ENCODE data around the gene IGF2.

IGF2 gene

GRCh38 chr11:2169626-2170570 lies 30.7 kb upstream of the IGF2 start:
- DNase-seq (ENCODE audit: extremely low read depth in 1 of 2, low read depth in 1 of 2): no peak

GRCh38 chr11:2169005-2169378 lies 29.8 kb upstream of the IGF2 start:
- no peak for DNase-seq (ENCODE audit: extremely low read depth in 1 of 2, low read depth in 1 of 2)

- DNase-seq (ENCODE audit: extremely low read depth in 1 of 2, low read depth in 1 of 2): no peak
Observed at GRCh38 chr11:2168286-2169004, 29.3 kb upstream of the IGF2 start.

GRCh38 chr11:2167141-2168045 lies 28.2 kb upstream of the IGF2 start:
- DNase-seq (ENCODE audit: extremely low read depth in 1 of 2, low read depth in 1 of 2): no peak

GRCh38 chr11:2166091-2166851 lies 27.1 kb upstream of the IGF2 start:
- DNase-seq (ENCODE audit: extremely low read depth in 1 of 2, low read depth in 1 of 2): peak in 1 of 2 donors; percentile 21

GRCh38 chr11:2165571-2165970 lies 26.4 kb upstream of the IGF2 start:
- no peak for DNase-seq (ENCODE audit: extremely low read depth in 1 of 2, low read depth in 1 of 2)

GRCh38 chr11:2164861-2165555 lies 25.8 kb upstream of the IGF2 start:
- DNase-seq (ENCODE audit: extremely low read depth in 1 of 2, low read depth in 1 of 2): no peak

GRCh38 chr11:2164081-2164480 lies 24.9 kb upstream of the IGF2 start:
- DNase-seq (ENCODE audit: extremely low read depth in 1 of 2, low read depth in 1 of 2): no peak

GRCh38 chr11:2163428-2163978 lies 24.3 kb upstream of the IGF2 start:
- DNase-seq (ENCODE audit: extremely low read depth in 1 of 2, low read depth in 1 of 2): no peak

- no peak for DNase-seq (ENCODE audit: extremely low read depth in 1 of 2, low read depth in 1 of 2)
Observed at GRCh38 chr11:2160736-2161259, 21.6 kb upstream of the IGF2 start, which contains the start of gene INS. Gene INS (minus strand): TSS chr11:2161209. CDS start chr11:2160971, 238 bp downstream.

GRCh38 chr11:2159536-2160413 lies 20.6 kb upstream of the IGF2 start:
- DNase-seq (ENCODE audit: extremely low read depth in 1 of 2, low read depth in 1 of 2): no peak

GRCh38 chr11:2158966-2159365 lies 19.8 kb upstream of the IGF2 start:
- DNase-seq (ENCODE audit: extremely low read depth in 1 of 2, low read depth in 1 of 2): no peak

GRCh38 chr11:2158296-2158737 lies 19.1 kb upstream of the IGF2 start:
- DNase-seq (ENCODE audit: extremely low read depth in 1 of 2, low read depth in 1 of 2): no peak

GRCh38 chr11:2157294-2158040 lies 18.3 kb upstream of the IGF2 start:
- no peak for DNase-seq (ENCODE audit: extremely low read depth in 1 of 2, low read depth in 1 of 2)

GRCh38 chr11:2156416-2157182 lies 17.4 kb upstream of the IGF2 start:
- peak in 1 of 2 donors; percentile 33 for DNase-seq (ENCODE audit: extremely low read depth in 1 of 2, low read depth in 1 of 2)

- no peak for DNase-seq (ENCODE audit: extremely low read depth in 1 of 2, low read depth in 1 of 2)
Observed at GRCh38 chr11:2155511-2155910, 16.3 kb upstream of the IGF2 start.

GRCh38 chr11:2154889-2155288 lies 15.7 kb upstream of the IGF2 start:
- no peak for DNase-seq (ENCODE audit: extremely low read depth in 1 of 2, low read depth in 1 of 2)
